ENCODE measurements around the gene NAT14.

- TF ChIP-seq CTCF (IDR thresholded peaks at IDR 0.05), result no peak
- no peak for TF ChIP-seq POLR2A (IDR thresholded peaks at IDR 0.05)
Measured at GRCh38 chr19:55493052-55493644, 8.2 kb downstream of the NAT14 start.

Data from lower leg skin (tissue), 3 donors.